ENCODE data around the gene RORB. TPM values are rescaled to one million over a fixed set of nuclear protein-coding genes. Genes with fewer than 3 reads are reported as not detected.

Gene RORB
- total RNA-seq, 1 donor from 2014 or later: 2.2 TPM

DNA sequence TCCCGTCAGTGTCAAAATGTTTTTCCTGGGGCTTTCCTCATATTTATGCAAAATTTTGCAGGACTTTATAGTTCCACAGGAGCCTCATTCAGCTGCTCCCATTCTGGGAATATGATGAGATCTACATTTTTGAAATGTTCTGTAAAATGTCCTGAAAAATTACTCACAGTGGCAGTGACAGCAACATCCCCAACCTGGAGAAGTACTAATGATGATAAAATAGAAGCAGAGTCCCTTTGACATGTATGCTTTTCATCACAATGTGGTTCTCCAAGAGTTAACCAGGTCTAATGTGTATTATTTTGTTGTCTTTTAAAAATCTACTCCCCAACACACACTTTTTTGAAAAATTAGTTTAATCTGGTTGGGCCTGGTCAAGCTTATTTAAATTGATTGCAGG lies 36.1 kb downstream of the RORB start:
- Mint-ChIP-seq H3K27me3 (ENCODE audit: unreplicated experiment) (no peaks in the 10 kb centered on the region), H3K36me3 (ENCODE audit: unreplicated experiment) (no peaks in the 10 kb centered on the region), H3K4me1 (ENCODE audit: low read depth, unreplicated experiment) (peaks cover 4% of the 10 kb centered on the region), H3K4me3 (ENCODE audit: unreplicated experiment) (no peak overlapping the region), H3K27ac (ENCODE audit: unreplicated experiment) (no peak overlapping the region), H3K9me3 (ENCODE audit: unreplicated experiment) (no peaks in the 10 kb centered on the region)
- TF ChIP-seq, protein P1, sequence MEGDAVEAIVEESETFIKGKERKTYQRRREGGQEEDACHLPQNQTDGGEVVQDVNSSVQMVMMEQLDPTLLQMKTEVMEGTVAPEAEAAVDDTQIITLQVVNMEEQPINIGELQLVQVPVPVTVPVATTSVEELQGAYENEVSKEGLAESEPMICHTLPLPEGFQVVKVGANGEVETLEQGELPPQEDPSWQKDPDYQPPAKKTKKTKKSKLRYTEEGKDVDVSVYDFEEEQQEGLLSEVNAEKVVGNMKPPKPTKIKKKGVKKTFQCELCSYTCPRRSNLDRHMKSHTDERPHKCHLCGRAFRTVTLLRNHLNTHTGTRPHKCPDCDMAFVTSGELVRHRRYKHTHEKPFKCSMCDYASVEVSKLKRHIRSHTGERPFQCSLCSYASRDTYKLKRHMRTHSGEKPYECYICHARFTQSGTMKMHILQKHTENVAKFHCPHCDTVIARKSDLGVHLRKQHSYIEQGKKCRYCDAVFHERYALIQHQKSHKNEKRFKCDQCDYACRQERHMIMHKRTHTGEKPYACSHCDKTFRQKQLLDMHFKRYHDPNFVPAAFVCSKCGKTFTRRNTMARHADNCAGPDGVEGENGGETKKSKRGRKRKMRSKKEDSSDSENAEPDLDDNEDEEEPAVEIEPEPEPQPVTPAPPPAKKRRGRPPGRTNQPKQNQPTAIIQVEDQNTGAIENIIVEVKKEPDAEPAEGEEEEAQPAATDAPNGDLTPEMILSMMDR (IDR thresholded peaks at IDR 0.05; ENCODE audit: partially characterized antibody, unreplicated experiment): no peak
- DNase-seq: no peak

DNA sequence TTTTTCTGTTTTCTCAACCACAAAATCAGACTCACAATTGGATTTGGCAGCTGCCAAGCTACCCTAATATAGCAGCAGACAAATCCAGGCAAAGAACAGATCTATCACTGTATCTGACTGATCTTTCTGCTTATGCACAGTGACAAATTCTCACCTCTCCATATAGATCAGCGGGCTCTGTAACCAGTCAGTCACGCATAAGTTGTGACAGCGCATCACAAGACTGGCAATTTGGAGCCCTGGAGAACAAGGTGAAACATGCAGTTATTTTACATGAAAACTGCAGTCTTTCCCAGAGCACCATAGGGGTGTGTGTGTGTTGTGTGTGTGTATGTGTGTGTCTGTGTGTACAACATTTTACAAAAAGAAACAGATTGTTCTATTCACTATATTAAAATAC lies 37.7 kb downstream of the RORB start:
- H3K27ac Mint-ChIP-seq (ENCODE audit: unreplicated experiment): no peak overlapping the region

DNA sequence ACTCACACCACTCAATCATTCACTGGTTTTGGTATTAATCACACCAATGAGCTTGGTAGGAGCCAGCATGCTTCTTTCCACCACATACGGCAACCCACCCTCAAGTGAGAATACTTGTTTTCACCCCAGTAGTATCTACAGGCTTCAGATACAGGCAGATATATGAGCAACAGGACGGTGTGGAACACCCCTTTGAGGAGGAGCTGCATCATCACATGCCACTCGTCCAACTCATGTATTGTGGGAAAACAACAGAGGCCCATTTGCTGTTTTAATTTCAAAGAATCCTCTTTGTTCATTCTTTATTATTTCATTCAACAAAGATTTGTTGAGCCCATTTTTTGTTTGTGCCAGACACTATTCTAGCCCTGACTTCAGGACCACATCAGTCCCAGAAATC lies 46.0 kb downstream of the RORB start:
- no peak for DNase-seq
- no peaks in the 10 kb centered on the region for H3K4me1 Mint-ChIP-seq (ENCODE audit: low read depth, unreplicated experiment)
- no peak overlapping the region for H3K4me3 Mint-ChIP-seq (ENCODE audit: unreplicated experiment)
- H3K27ac Mint-ChIP-seq (ENCODE audit: unreplicated experiment): no peak overlapping the region
- no peaks in the 10 kb centered on the region for H3K27me3 Mint-ChIP-seq (ENCODE audit: unreplicated experiment)
- TF ChIP-seq, protein P1 (IDR thresholded peaks at IDR 0.05; ENCODE audit: partially characterized antibody, unreplicated experiment): no peak
- no peaks in the 10 kb centered on the region for H3K9me3 Mint-ChIP-seq (ENCODE audit: unreplicated experiment)
- H3K36me3 Mint-ChIP-seq (ENCODE audit: unreplicated experiment): no peaks in the 10 kb centered on the region

More for the DNA sequence above, 37.7 kb downstream of the RORB start:
- Mint-ChIP-seq H3K4me3 (ENCODE audit: unreplicated experiment) (no peak overlapping the region), H3K9me3 (ENCODE audit: unreplicated experiment) (no peaks in the 10 kb centered on the region), H3K27me3 (ENCODE audit: unreplicated experiment) (no peaks in the 10 kb centered on the region), H3K4me1 (ENCODE audit: low read depth, unreplicated experiment) (peaks cover 4% of the 10 kb centered on the region), H3K36me3 (ENCODE audit: unreplicated experiment) (no peaks in the 10 kb centered on the region)
- TF ChIP-seq, protein P1 (IDR thresholded peaks at IDR 0.05; ENCODE audit: partially characterized antibody, unreplicated experiment): no peak
- no peak for DNase-seq

DNA sequence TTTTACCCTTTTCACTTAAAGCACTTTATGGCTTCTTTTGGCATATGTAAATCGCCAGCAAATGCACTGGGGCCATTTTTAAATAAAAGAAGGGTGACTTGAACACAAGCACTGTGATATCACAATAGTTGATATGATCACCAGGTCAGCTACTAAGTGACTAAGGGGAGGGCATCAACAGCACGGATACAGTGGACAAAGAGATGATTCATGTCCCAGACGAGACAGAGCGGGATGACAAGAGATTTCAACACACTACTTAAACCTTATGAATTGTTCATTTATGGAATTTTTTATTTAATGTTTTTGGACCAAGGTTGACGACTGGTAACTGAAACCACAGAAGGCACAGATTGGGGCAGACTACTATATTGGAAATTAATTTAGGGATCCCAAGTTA lies 54.1 kb downstream of the RORB start:
- Mint-ChIP-seq H3K9me3 (ENCODE audit: unreplicated experiment) (no peaks in the 10 kb centered on the region), H3K4me1 (ENCODE audit: low read depth, unreplicated experiment) (no peaks in the 10 kb centered on the region), H3K27ac (ENCODE audit: unreplicated experiment) (no peak overlapping the region), H3K36me3 (ENCODE audit: unreplicated experiment) (no peaks in the 10 kb centered on the region), H3K4me3 (ENCODE audit: unreplicated experiment) (no peak overlapping the region), H3K27me3 (ENCODE audit: unreplicated experiment) (no peaks in the 10 kb centered on the region)
- TF ChIP-seq, protein P1 (IDR thresholded peaks at IDR 0.05; ENCODE audit: partially characterized antibody, unreplicated experiment): no peak
- no peak for DNase-seq

DNA sequence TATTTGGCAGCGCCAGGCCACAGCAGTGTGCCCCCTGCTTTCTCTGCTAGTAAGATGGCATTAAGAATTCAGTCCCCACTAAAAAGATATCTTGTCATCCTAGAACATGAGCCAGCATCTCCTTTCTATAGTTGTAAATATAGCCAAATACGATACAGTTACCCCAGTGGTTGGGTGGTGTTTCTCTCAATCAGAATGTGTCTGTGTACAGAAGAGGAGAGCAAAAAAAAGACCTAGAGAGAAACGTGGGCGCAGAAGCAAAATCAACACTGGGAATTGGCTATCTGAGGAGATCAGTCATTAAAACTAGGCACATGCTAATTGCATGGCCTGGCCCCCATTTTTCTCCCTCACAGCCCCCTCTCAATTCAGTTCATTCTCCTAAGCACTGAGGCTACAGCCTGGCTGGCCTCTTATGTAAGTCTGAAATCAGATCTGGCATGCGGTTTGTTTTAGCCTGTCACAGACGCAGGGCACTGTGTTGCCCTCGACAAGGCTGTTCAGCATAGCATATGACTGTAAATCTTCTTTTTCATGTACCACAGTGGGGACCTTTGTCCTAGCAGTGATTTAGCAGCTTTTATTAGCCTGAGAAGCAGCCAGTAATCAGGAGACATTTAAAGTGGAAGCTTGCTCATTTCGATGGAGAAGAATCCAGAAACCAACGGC lies 57.8 kb downstream of the RORB start:
- no peaks in the 10 kb centered on the region for H3K36me3 Mint-ChIP-seq (ENCODE audit: unreplicated experiment)
- no peaks in the 10 kb centered on the region for H3K27me3 Mint-ChIP-seq (ENCODE audit: unreplicated experiment)
- no peak overlapping the region for H3K27ac Mint-ChIP-seq (ENCODE audit: unreplicated experiment)
- TF ChIP-seq, protein P1 (IDR thresholded peaks at IDR 0.05; ENCODE audit: partially characterized antibody, unreplicated experiment): no peak
- H3K9me3 Mint-ChIP-seq (ENCODE audit: unreplicated experiment): no peaks in the 10 kb centered on the region
- no peak for DNase-seq
- no peaks in the 10 kb centered on the region for H3K4me1 Mint-ChIP-seq (ENCODE audit: low read depth, unreplicated experiment)
- H3K4me3 Mint-ChIP-seq (ENCODE audit: unreplicated experiment): no peak overlapping the region

Data from glutamatergic neuron (in vitro differentiated cells).